A549 (cell line): ENCODE measurements around the gene MAGEA9. TPM values are rescaled to one million over a fixed set of nuclear protein-coding genes. Genes with fewer than 3 reads are reported as not detected.

ENCODE experiments used
- ATAC-seq, 2 experiments: fragments of 200-7000 bp in 1 of 2; fragments of >200 bp in 1 of 2; cut with Nextera tagmentation in 1 of 2; cut with Tn5 transposase in 1 of 2; 3 replicates each; pipeline versions ENCODE4 v1.8.0 to v1.9.1; 2018 to 2020; ENCODE audit warnings: mild to moderate bottlenecking in 1 of 2, moderate library complexity in 1 of 2
- CTCF ChIA-PET: fragments of 300-600 bp; sonication (Branson Sonifier 250); formaldehyde crosslinking; extraction: SDS; loops from one replicate; lab custom pipeline; 2021; ENCODE audit warnings: antibody characterized with exemption, inconsistent platforms; lab: Yijun Ruan, JAX
- POLR2A ChIA-PET: fragments of 350-600 bp; formaldehyde crosslinking; extraction: SDS; loops from one replicate; lab custom pipeline; 2021; ENCODE audit warnings: antibody characterized with exemption, inconsistent platforms; lab: Yijun Ruan, JAX
- DNase-seq, 2 experiments: peaks; one replicate each; pipeline versions ENCODE4 v3.0.0 to v3.0.0-alpha.2; 2011 to 2016; ENCODE audit warnings: low read depth in 1 of 2, low spot score in 1 of 2
- FAIRE-seq: peaks from 2 replicates; lab custom pipeline; 2011; peaks lifted over from hg19 to GRCh38; lab: Jason Lieb, UNC
- H3K27ac ChIP-seq, 2 experiments: fragments of >200 bp; sonication (Bioruptor Twin); formaldehyde crosslinking; 3 replicates each; pipeline ENCODE4 v1.5.1; 2016 to 2017
- H3K4me1 ChIP-seq: fragments of >200 bp; sonication (Bioruptor Twin); formaldehyde crosslinking; 3 replicates; pipeline ENCODE4 v1.6.1; 2016
- H3K4me2 ChIP-seq: fragments of >200 bp; sonication (Bioruptor Twin); formaldehyde crosslinking; 3 replicates; pipeline ENCODE4 v1.6.1; 2016
- H3K4me3 ChIP-seq: fragments of >200 bp; sonication (Bioruptor Twin); formaldehyde crosslinking; 3 replicates; pipeline ENCODE4 v1.5.1; 2016
- H3K9me3 ChIP-seq: fragments of >200 bp; sonication (Bioruptor Twin); formaldehyde crosslinking; 3 replicates; pipeline ENCODE4 v1.6.1; 2016
- BCL3 ChIP-seq: fragments of >200 bp; sonication (Bioruptor Twin); formaldehyde crosslinking; IDR thresholded peaks from 3 replicates; pipeline ENCODE4 v1.6.1; 2016
- CBX2 ChIP-seq: fragments of 200-600 bp; sonication (generic); IDR thresholded peaks from 2 replicates; pipeline ENCODE4 v1.6.1; 2016; ENCODE audit warnings: low read depth, mild to moderate bottlenecking, borderline replicate concordance
- CHD2 ChIP-seq: fragments of 150-350 bp; IDR thresholded peaks from 2 replicates; pipeline ENCODE4 v1.6.1; 2014; ENCODE audit warnings: low read length; ENCODE audit not compliant: partially characterized antibody
- CTCF ChIP-seq: fragments of >200 bp; sonication (Bioruptor Twin); formaldehyde crosslinking; IDR thresholded peaks from 3 replicates; pipeline ENCODE4 v1.5.1; 2016
- ELK1 ChIP-seq: fragments of 150-350 bp; IDR thresholded peaks from 2 replicates; pipeline ENCODE4 v1.6.1; 2014; ENCODE audit warnings: low read depth, mild to moderate bottlenecking, low read length
- EP300 ChIP-seq, 2 experiments: fragments of >200 bp; sonication (Bioruptor Twin); formaldehyde crosslinking; IDR thresholded peaks; 2 replicates in 1 of 2; 3 replicates in 1 of 2; pipeline ENCODE4 v1.6.1; 2016 to 2017
- FOSB ChIP-seq: fragments of 250-450 bp; sonication (Bioruptor Pico); IDR thresholded peaks from 2 replicates; pipeline ENCODE4 v1.5.0; 2020; ENCODE audit warnings: mild to moderate bottlenecking, moderate library complexity
- HDAC2 ChIP-seq: fragments of 200-600 bp; sonication (generic); IDR thresholded peaks from 2 replicates; pipeline ENCODE4 v1.6.1; 2016
- HEYL ChIP-seq: fragments of 250-450 bp; sonication (Bioruptor Pico); IDR thresholded peaks from 2 replicates; pipeline ENCODE4 v1.8.0; 2021; ENCODE audit warnings: mild to moderate bottlenecking, moderate library complexity
- JUNB ChIP-seq: fragments of >200 bp; sonication (Bioruptor Twin); formaldehyde crosslinking; IDR thresholded peaks from 2 replicates; pipeline ENCODE4 v1.6.1; 2016
- KDM1A ChIP-seq: fragments of 200-600 bp; sonication (generic); IDR thresholded peaks from 2 replicates; pipeline ENCODE4 v1.6.1; 2016; ENCODE audit warnings: low read depth, mild to moderate bottlenecking
- NFE2L2 ChIP-seq: fragments of 150-350 bp; conservative IDR thresholded peaks from 2 replicates; pipeline ENCODE4 v1.6.1; 2014; ENCODE audit warnings: low read length
- NR3C1 ChIP-seq: fragments of >200 bp; sonication (Bioruptor Twin); formaldehyde crosslinking; IDR thresholded peaks from 3 replicates; pipeline ENCODE4 v1.6.1; 2017
- PBX3 ChIP-seq: IDR thresholded peaks from 2 replicates; pipeline ENCODE4 v1.6.1; 2012
- PHF8 ChIP-seq: fragments of 200-600 bp; sonication (generic); IDR thresholded peaks from 2 replicates; pipeline ENCODE4 v1.6.1; 2016; ENCODE audit warnings: low read depth, mild to moderate bottlenecking, antibody characterized with exemption, moderate library complexity, borderline replicate concordance
- POLR2AphosphoS2 ChIP-seq: conservative IDR thresholded peaks from 2 replicates; pipeline ENCODE4 v1.6.1; 2012; ENCODE audit warnings: low read length, improper control_type of control experiment, inconsistent platforms
- RFX5 ChIP-seq: fragments of 450-650 bp; IDR thresholded peaks from 2 replicates; pipeline ENCODE4 v1.7.1; 2014; ENCODE audit warnings: antibody characterized with exemption, mild to moderate bottlenecking, moderate library complexity
- TFCP2L1 ChIP-seq: fragments of 250-450 bp; sonication (Bioruptor Pico); IDR thresholded peaks from 2 replicates; pipeline ENCODE4 v1.5.0; 2021; ENCODE audit warnings: mild to moderate bottlenecking
- TP53 ChIP-seq: fragments of 250-450 bp; sonication (Bioruptor Pico); IDR thresholded peaks from 2 replicates; pipeline ENCODE4 v1.5.0; 2021; ENCODE audit warnings: mild to moderate bottlenecking, moderate library complexity
- USF2 ChIP-seq: fragments of 450-650 bp; IDR thresholded peaks from 2 replicates; pipeline ENCODE4 v1.6.1; 2014; ENCODE audit warnings: antibody characterized with exemption
- ZC3H11A ChIP-seq: fragments of 450-650 bp; IDR thresholded peaks from 2 replicates; pipeline ENCODE4 v1.6.1; 2014; ENCODE audit warnings: antibody characterized with exemption, mild to moderate bottlenecking
- ZFP36 ChIP-seq: fragments of 450-650 bp; IDR thresholded peaks from 2 replicates; pipeline ENCODE4 v1.6.1; 2014; ENCODE audit warnings: borderline replicate concordance; ENCODE audit not compliant: partially characterized antibody
- ZSCAN20 ChIP-seq: fragments of 250-450 bp; sonication (Bioruptor Pico); IDR thresholded peaks from 2 replicates; pipeline ENCODE4 v1.8.0; 2022; ENCODE audit warnings: mild to moderate bottlenecking, moderate library complexity
- WGBS: methylation state at CpG from one replicate; pipeline ENCODE4 v1.1.6; 2017; ENCODE audit errors: missing lambda C conversion rate; 5-methylcytosine and 5-hydroxymethylcytosine counted together
- polyA plus RNA-seq, 4 experiments: library from polyadenylated mRNA; depleted of rRNA in 3 of 4; stranded (reverse); fragments of >200 nt; fragmentation: RNase III in 1 of 4; extraction: RNeasy Plus Mini Kit Qiagen cat#74134 plus additional on column Dnase treatment in 1 of 4; gene quantifications; 2 replicates in 3 of 4; 3 replicates in 1 of 4; pipeline ENCODE4 v1.2.3, GENCODE V29; 2011 to 2017

Gene MAGEA9
- polyA plus RNA-seq, 2 of the 4 experiments (the other 2 are of a cell fraction) = not detected

- Histone ChIP-seq H3K9me3 (no peaks in the 10 kb centered on the region), H3K27ac (no peak overlapping the region), H3K4me2 (no peak overlapping the region), H3K4me1 (no peaks in the 10 kb centered on the region), H3K4me3 (no peak overlapping the region)
- TF ChIP-seq HEYL (no peak), CTCF (no peak), HDAC2 (no peak), NR3C1 (no peak), CBX2 (no peak), EP300 (IDR thresholded peaks at IDR 0.05) (no peak)
- ChIA-PET CTCF (no interaction called here), POLR2A (no interaction called here)
- DNase-seq (no peak), FAIRE-seq (peak; percentile 18), ATAC-seq (no peak)
- 61% methylated on average over 6 of the region's 6 CpGs for WGBS
Observed at GRCh38 chrX:149804102-149804501, 22.4 kb downstream of the MAGEA9 start.

- Histone ChIP-seq H3K9me3 (no peaks in the 10 kb centered on the region), H3K4me3 (no peak overlapping the region)
- FAIRE-seq = no peak
- TF ChIP-seq KDM1A (no peak), JUNB (no peak), TP53 (no peak), BCL3 (no peak), CHD2 (no peak), PBX3 (no peak), USF2 (no peak), ELK1 (no peak), POLR2AphosphoS2 (no peak), FOSB (CRISPR knock-in tag) (no peak), ZC3H11A (no peak), NFE2L2 (no peak), PHF8 (no peak), RFX5 (no peak), TFCP2L1 (CRISPR knock-in tag) (no peak), ZSCAN20 (no peak), ZFP36 (no peak)
- TF ChIP-seq, all 56 proteins: peak for 0
- WGBS = 55% methylated on average over 6 of the region's 12 CpGs
- POLR2A ChIA-PET = no interaction called here
- CTCF ChIA-PET = no interaction called here
- ATAC-seq (no peak), DNase-seq (no peak)
- Histone ChIP-seq H3K4me2 (no peak overlapping the region), H3K27ac (no peak overlapping the region), H3K4me1 (no peaks in the 10 kb centered on the region)
Observed at GRCh38 chrX:149807747-149808458, 26.2 kb downstream of the MAGEA9 start.
